CD4-positive, alpha-beta T cell treated with Interferon alpha-2 for 1 hour (primary cell): ENCODE measurements around the gene AIFM1.

Experiments used
- DNase-seq, 2 donors: peaks; one replicate each; pipeline ENCODE4 v3.0.0-alpha.2; 2020 to 2022

AIFM1 gene

GRCh38 chrX:130170752-130171445, 5.3 kb upstream of the AIFM1 start:
- DNase-seq = peak; percentile 67 to 74

GRCh38 chrX:130167040-130167439, 1.4 kb upstream of the AIFM1 start:
- DNase-seq = no peak

GRCh38 chrX:130166503-130166777, 799 bp upstream of the AIFM1 start:
- DNase-seq = no peak

GRCh38 chrX:130165181-130165702, 399 bp downstream of the AIFM1 start:
- no peak for DNase-seq

- no peak for DNase-seq
Observed at GRCh38 chrX:130163398-130163797, 2.2 kb downstream of the AIFM1 start.

- DNase-seq = no peak
Observed at GRCh38 chrX:130162094-130162735, 3.4 kb downstream of the AIFM1 start.

GRCh38 chrX:130159776-130160175, 5.9 kb downstream of the AIFM1 start:
- no peak for DNase-seq

- no peak for DNase-seq
Observed at GRCh38 chrX:130158311-130158710, 7.3 kb downstream of the AIFM1 start.

GRCh38 chrX:130155564-130155963, 10.1 kb downstream of the AIFM1 start:
- DNase-seq = no peak

GRCh38 chrX:130147631-130148030, 18.0 kb downstream of the AIFM1 start:
- DNase-seq = no peak

- no peak for DNase-seq
Observed at GRCh38 chrX:130145123-130145522, 20.5 kb downstream of the AIFM1 start.

- peak in 1 of 2 donors; percentile 12 for DNase-seq
Observed at GRCh38 chrX:130144509-130144908, 21.1 kb downstream of the AIFM1 start.

- DNase-seq = no peak
Observed at GRCh38 chrX:130139474-130140201, 26.0 kb downstream of the AIFM1 start.

- DNase-seq = no peak
Observed at GRCh38 chrX:130136961-130137360, 28.7 kb downstream of the AIFM1 start.

- DNase-seq = no peak
Observed at GRCh38 chrX:130136496-130136895, 29.1 kb downstream of the AIFM1 start.

GRCh38 chrX:130130990-130131389, 34.7 kb downstream of the AIFM1 start:
- no peak for DNase-seq

- DNase-seq = no peak
Observed at GRCh38 chrX:130125091-130125874, 40.4 kb downstream of the AIFM1 start.

GRCh38 chrX:130124577-130124976, 41.1 kb downstream of the AIFM1 start:
- DNase-seq = no peak

GRCh38 chrX:130121505-130121800, 44.2 kb downstream of the AIFM1 start:
- DNase-seq = no peak

- DNase-seq = peak; percentile 61 to 75
Observed at GRCh38 chrX:130120746-130121504, 44.7 kb downstream of the AIFM1 start.

- DNase-seq = no peak
Observed at GRCh38 chrX:130120321-130120731, 45.3 kb downstream of the AIFM1 start.

GRCh38 chrX:130119312-130119898, 46.2 kb downstream of the AIFM1 start:
- no peak for DNase-seq
